MG63 (cell line): ENCODE data around the gene WNT9B. TPM values are rescaled to one million over a fixed set of nuclear protein-coding genes. Genes with fewer than 3 reads are reported as not detected.

Experiments used
- DNase-seq: peaks from one replicate; pipeline ENCODE4 v3.0.0-alpha.2; 2020
- H3K27me3 ChIP-seq: fragments of 250-450 bp; sonication (Bioruptor Pico); 2 replicates; pipeline ENCODE4 v1.5.1; 2020; ENCODE audit warnings: mild to moderate bottlenecking, moderate library complexity
- H3K36me3 ChIP-seq: fragments of 250-450 bp; sonication (Bioruptor Pico); 2 replicates; pipeline ENCODE4 v1.5.1; 2020; ENCODE audit warnings: mild to moderate bottlenecking, moderate library complexity
- H3K4me3 ChIP-seq: fragments of 250-450 bp; sonication (Bioruptor Pico); 2 replicates; pipeline ENCODE4 v1.5.1; 2020; ENCODE audit warnings: mild to moderate bottlenecking, moderate library complexity
- H3K9me3 ChIP-seq: fragments of 250-450 bp; sonication (Bioruptor Pico); 2 replicates; pipeline ENCODE4 v1.5.1; 2020; ENCODE audit warnings: mild to moderate bottlenecking, moderate library complexity
- total RNA-seq: library from RNA; depleted of rRNA; stranded (reverse); fragments of >200 nt; shearing (Covaris generic); gene quantifications from 2 replicates; pipeline ENCODE4 v1.2.3, GENCODE V29; 2014; ENCODE audit warnings: low replicate concordance; rRNA removed

WNT9B gene
- total RNA-seq, 1 experiment from 2014 or later = not detected

DNA sequence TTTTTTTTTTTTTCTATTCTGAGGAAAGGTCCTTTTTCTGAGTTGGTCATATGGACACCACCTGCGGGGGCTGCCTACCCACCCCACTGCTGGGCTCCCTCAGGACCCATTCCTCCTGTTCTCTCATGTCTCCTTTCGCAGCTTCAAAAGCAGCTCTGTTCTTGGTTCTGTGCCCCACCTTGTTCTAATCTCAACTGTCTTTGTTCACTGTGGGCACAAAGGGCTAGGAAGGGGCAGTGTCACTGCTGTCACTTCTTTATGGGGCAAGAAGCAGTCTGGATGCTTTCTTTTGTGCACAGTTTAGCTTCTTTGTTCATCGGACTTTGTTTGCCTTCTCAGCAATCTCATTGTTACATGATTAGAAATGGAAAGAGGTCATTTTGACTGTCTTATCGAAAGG lies 78.7 kb downstream of the WNT9B start:
- peaks cover 73% of the 10 kb centered on the region for H3K36me3 ChIP-seq
- no peak for DNase-seq
- H3K27me3 ChIP-seq = no peaks in the 10 kb centered on the region
- H3K9me3 ChIP-seq = no peaks in the 10 kb centered on the region
- no peak overlapping the region for H3K4me3 ChIP-seq

DNA sequence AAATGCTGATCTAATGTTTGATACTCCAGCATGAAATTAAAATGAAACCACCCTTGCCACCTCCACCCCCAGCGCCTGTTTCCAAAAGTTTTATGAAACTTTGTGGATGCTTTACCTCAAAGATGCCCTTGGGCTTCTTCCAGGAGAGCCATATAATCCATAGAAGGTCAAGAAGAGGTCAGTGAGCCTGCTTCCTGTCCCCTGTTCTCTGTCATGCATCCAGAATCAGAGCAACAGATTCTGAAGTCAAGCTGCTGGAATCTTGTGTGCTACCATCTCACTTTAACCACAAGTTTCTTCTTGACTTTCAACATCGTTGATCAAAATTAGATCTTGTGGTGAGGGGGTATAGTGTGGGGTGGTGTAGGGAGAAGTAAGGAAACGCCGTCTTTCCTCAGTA lies 80.2 kb downstream of the WNT9B start:
- Histone ChIP-seq H3K36me3 (peaks cover 75% of the 10 kb centered on the region), H3K4me3 (no peak overlapping the region), H3K27me3 (no peaks in the 10 kb centered on the region), H3K9me3 (no peaks in the 10 kb centered on the region)
- no peak for DNase-seq

DNA sequence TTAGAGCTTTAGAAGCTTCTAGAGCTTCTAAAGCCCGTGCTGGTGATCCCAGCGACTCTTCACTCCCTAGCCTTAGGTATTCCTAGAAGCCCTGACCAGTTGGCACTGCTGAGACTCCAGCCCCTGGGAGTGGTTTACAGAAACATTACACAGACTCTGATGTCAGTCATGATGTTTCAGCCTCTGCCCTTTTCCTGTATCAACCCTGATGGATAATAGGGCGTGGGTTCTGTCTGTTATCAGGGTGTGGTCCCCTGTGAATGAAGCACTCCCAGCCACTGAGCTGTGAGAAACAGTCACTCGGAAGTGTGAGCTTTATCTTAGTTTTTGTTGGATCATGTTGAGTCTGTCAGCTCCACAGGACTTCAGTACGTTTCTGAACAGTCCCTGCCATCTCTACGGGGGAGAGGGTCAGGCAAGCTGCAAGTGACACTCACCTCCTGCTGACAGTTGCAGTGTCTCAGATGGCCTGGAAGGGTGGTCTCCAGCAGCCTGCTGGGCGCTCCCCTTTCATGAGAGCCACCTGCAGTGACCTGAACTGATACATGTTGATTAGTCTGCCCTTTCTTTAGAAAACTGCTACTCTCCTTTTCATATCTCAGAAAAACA lies 84.4 kb downstream of the WNT9B start:
- H3K27me3 ChIP-seq = no peaks in the 10 kb centered on the region
- no peak overlapping the region for H3K4me3 ChIP-seq
- DNase-seq = no peak
- H3K9me3 ChIP-seq = no peaks in the 10 kb centered on the region
- H3K36me3 ChIP-seq = peaks cover 95% of the 10 kb centered on the region

Other genes with a start within 250 kb of the WNT9B start
- 5.6 and 8.5 TPM in 2 replicates for gene WNT3, start 32.9 kb upstream of the WNT9B start, total RNA-seq
- gene GOSR2, start 71.6 kb downstream of the WNT9B start, total RNA-seq = 27.1 and 32.2 TPM in 2 replicates
- 0.42 and 2.2 TPM in 2 replicates for gene RPRML, start 127.7 kb downstream of the WNT9B start, total RNA-seq